Endothelial cell of umbilical vein (primary cell): ENCODE results near the gene CHRFAM7A. TPM values are rescaled to one million over a fixed set of nuclear protein-coding genes. Genes with fewer than 3 reads are reported as not detected.
"Not testable (repeated sequence)": the region's sequence is repeated elsewhere in the genome, so short reads cannot be mapped to it uniquely, and the experiment has no call there.

ENCODE experiments used
- BruUV-seq: library from RNA; stranded (reverse); fragments of 400-500 nt; replicated peaks from 2 replicates; lab custom pipeline; 2021; lab: Mats Ljungman, UMichigan
- CTCF ChIA-PET: fragments of 300-600, 350-600 bp; sonication (Branson Sonifier 250); formaldehyde crosslinking; loops from one replicate; lab custom pipeline; 2021; ENCODE audit warnings: antibody characterized with exemption, inconsistent platforms; lab: Charles Lee
- POLR2A ChIA-PET: fragments of 300-600, 350-600 bp; sonication (Branson Sonifier 250); formaldehyde crosslinking; loops from one replicate; lab custom pipeline; 2021; ENCODE audit warnings: antibody characterized with exemption, inconsistent platforms; lab: Charles Lee
- DNase-seq: peaks from one replicate; pipeline ENCODE4 v3.0.0-alpha.2; 2011; ENCODE audit warnings: low read depth, low spot score
- FAIRE-seq: peaks from 2 replicates; lab custom pipeline; 2011; peaks lifted over from hg19 to GRCh38; lab: Jason Lieb, UNC
- H2AFZ ChIP-seq: 2 replicates; pipeline ENCODE4 v1.6.0; 2012; ENCODE audit warnings: low read depth, low read length, control low read depth, inconsistent platforms
- H3K27ac ChIP-seq: 2 replicates; pipeline ENCODE4 v1.5.1; 2011; ENCODE audit warnings: low read depth, mild to moderate bottlenecking, control low read depth, low read length, moderate library complexity; ENCODE audit not compliant: insufficient read depth
- H3K27me3 ChIP-seq, 2 experiments: 2 replicates each; pipeline versions ENCODE4 v1.6.0 to v1.6.1; 2011; ENCODE audit warnings: low read length in 2 of 2, mixed read lengths in 1 of 2; ENCODE audit not compliant: control insufficient read depth in 2 of 2, insufficient read depth in 2 of 2
- H3K36me3 ChIP-seq, 2 experiments: 2 replicates in 1 of 2; 3 replicates in 1 of 2; pipeline ENCODE4 v1.5.1; 2011; ENCODE audit warnings: low read length in 2 of 2, mild to moderate bottlenecking in 1 of 2, moderate library complexity in 1 of 2; ENCODE audit not compliant: control insufficient read depth in 2 of 2, insufficient read depth in 2 of 2; ENCODE audit errors: extremely low read depth in 1 of 2
- H3K4me1 ChIP-seq: 3 replicates; pipeline ENCODE4 v1.5.1; 2011; ENCODE audit warnings: mild to moderate bottlenecking, low read length; ENCODE audit not compliant: control insufficient read depth, insufficient read depth; ENCODE audit errors: extremely low read depth
- H3K4me2 ChIP-seq: 2 replicates; pipeline ENCODE4 v1.6.1; 2011; ENCODE audit warnings: low read length, control low read depth, mixed read lengths; ENCODE audit not compliant: insufficient read depth
- H3K4me3 ChIP-seq, 3 experiments: fragments of 200-600 bp in 1 of 3; sonication (generic), shearing (Covaris generic) in 1 of 3; replicated peaks in 1 of 3; 2 replicates each; pipeline ENCODE4 v1.5.1; 2011 to 2016; ENCODE audit warnings: control low read depth in 3 of 3, low read length in 3 of 3, mild to moderate bottlenecking in 2 of 3, inconsistent platforms in 1 of 3, low read depth in 1 of 3, moderate library complexity in 1 of 3; ENCODE audit not compliant: insufficient read depth in 1 of 3
- H3K79me2 ChIP-seq: 2 replicates; pipeline ENCODE4 v1.6.0; 2012; ENCODE audit warnings: low read length, inconsistent platforms; ENCODE audit not compliant: control insufficient read depth, insufficient read depth
- H3K9ac ChIP-seq: replicated peaks from 2 replicates; pipeline ENCODE3; 2011; ENCODE audit warnings: low read length, control low read depth; ENCODE audit not compliant: insufficient read depth; ENCODE audit errors: extremely low read depth
- H3K9me1 ChIP-seq: replicated peaks from 3 replicates; pipeline ENCODE4 v1.6.0; 2011; ENCODE audit warnings: mild to moderate bottlenecking, low read length; ENCODE audit not compliant: control insufficient read depth, insufficient read depth; ENCODE audit errors: extremely low read depth
- H3K9me3 ChIP-seq: replicated peaks from 2 replicates; pipeline ENCODE4 v1.5.1; 2012; ENCODE audit warnings: low read length, inconsistent platforms; ENCODE audit not compliant: control insufficient read depth, insufficient read depth
- H4K20me1 ChIP-seq: replicated peaks from 2 replicates; pipeline ENCODE3; 2011; ENCODE audit warnings: mild to moderate bottlenecking, low read length; ENCODE audit not compliant: control insufficient read depth, insufficient read depth; ENCODE audit errors: extremely low read depth
- dilution Hi-C: fragments of 300-500 bp; cut with MboI; formaldehyde crosslinking; loops from one replicate; pipeline ENCODE4 v1.15.0; 2019; ENCODE audit warnings: low sequenced_read_pairs; ENCODE audit not compliant: extremely low pct_ligation_motif_present
- intact Hi-C: fragments of 100-400 bp; cut with micrococcal nuclease; formaldehyde crosslinking; loops from one replicate; pipeline ENCODE4 v1.10.0; 2022
- polyA plus RNA-seq, 4 experiments: library from polyadenylated mRNA; depleted of rRNA in 3 of 4; stranded (reverse) in 3 of 4; unstranded in 1 of 4; fragments of >200 nt; gene quantifications; 2 replicates each; pipeline versions ENCODE4 v1.2.1 to v1.2.3, GENCODE V29; 2011 to 2012; ENCODE audit warnings: missing spikeins in 1 of 4
- small RNA-seq: library from RNA; depleted of rRNA; stranded (forward); fragments of <200 nt; gene quantifications from one replicate; pipeline ENCODE3, GENCODE V24; 2012; ENCODE audit warnings: low replicate concordance, low read depth; ENCODE audit not compliant: insufficient read depth, insufficient read length
- total RNA-seq: library from RNA; stranded (reverse); gene quantifications from 2 replicates; pipeline ENCODE4 v1.2.3, GENCODE V29; 2021

Gene CHRFAM7A
- total and polyA plus RNA-seq, 2 donors (not counting 3 experiments of a cell fraction or from before 2014, with no cell fraction given): 1.2 to 9.1 TPM

DNA sequence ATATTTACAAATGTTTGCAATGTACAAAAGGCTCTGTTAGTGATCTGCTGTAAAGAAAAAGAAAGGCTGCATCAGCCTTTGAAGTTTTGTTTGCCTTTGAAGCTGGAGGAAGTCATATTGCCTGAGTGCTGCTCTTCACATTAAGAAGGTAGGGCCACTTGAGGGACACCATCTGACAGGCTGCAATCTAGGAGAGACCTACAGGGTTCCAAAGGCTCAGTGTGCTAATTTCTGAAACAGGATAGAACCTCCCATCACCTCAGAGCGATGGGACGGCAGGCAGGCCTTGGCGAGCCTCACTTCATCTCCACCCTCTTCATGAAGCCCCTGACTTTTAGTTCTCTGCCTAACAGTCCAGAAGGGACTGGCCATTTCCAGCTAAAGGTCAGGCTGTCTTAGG, 77.6 kb downstream of the CHRFAM7A start:
- POLR2A ChIA-PET, BruUV-seq: not testable (repeated sequence)

DNA sequence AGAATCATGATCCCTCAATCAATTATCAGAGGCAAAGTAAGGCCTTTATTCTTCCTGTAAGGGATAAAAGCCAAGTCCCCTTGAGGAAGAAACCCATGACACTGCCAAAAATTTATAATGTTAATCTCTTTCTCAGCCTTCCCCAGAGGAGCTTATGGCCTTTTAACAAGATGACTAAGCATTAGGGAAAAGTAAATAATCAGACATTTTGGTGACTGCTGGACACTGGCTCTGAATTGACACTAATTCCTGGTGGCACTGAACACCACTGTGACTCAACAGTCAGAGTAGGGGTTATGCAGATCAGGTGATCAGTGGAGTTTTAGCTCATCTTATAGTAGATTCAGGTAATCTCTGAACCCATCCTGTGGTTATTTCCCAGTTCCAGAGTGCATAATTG, 82.8 kb downstream of the CHRFAM7A start:
- BruUV-seq, dilution Hi-C loops, H3K9me3 ChIP-seq, H3K9ac ChIP-seq, H3K27ac ChIP-seq, POLR2A ChIA-PET, H2AFZ ChIP-seq, H3K4me2 ChIP-seq, FAIRE-seq, DNase-seq, CTCF ChIA-PET, H3K4me1 ChIP-seq, H3K27me3 ChIP-seq, intact Hi-C loops, H3K9me1 ChIP-seq, H3K36me3 ChIP-seq, H3K79me2 ChIP-seq, H4K20me1 ChIP-seq, H3K4me3 ChIP-seq: not testable (repeated sequence)

More for the DNA sequence above, 77.6 kb downstream of the CHRFAM7A start:
- H3K4me2 ChIP-seq, H3K79me2 ChIP-seq, H4K20me1 ChIP-seq, H3K9me3 ChIP-seq, intact Hi-C loops, H3K36me3 ChIP-seq, H3K9me1 ChIP-seq, H2AFZ ChIP-seq, H3K27ac ChIP-seq, H3K27me3 ChIP-seq, H3K4me3 ChIP-seq, CTCF ChIA-PET, DNase-seq, H3K4me1 ChIP-seq, dilution Hi-C loops, H3K9ac ChIP-seq: not testable (repeated sequence)
- FAIRE-seq: peak; percentile 59

Small RNAs within 50 kb of the gene (small RNA-seq; reads per million reads assigned to genes)
- not detected for gene AC019322.2
- gene RF00019: not detected
- gene RF00096: not detected
- gene RN7SL196P: not detected

Other genes with a start within 250 kb of the CHRFAM7A start
- 2.0 and 2.2 TPM in 2 replicates for gene GOLGA8R, start 20.7 kb upstream of the CHRFAM7A start, total RNA-seq
- gene GOLGA8R, start 20.7 kb upstream of the CHRFAM7A start, polyA plus RNA-seq: 0.14 and 0.35 TPM in 2 replicates
- gene GOLGA8Q, start 158.5 kb upstream of the CHRFAM7A start, total RNA-seq: 1.1 and 1.4 TPM in 2 replicates
- 0.06 and 0.46 TPM in 2 replicates for gene GOLGA8Q, start 158.5 kb upstream of the CHRFAM7A start, polyA plus RNA-seq
- 2.3 and 3.3 TPM in 2 replicates for gene GOLGA8H, start 210.5 kb upstream of the CHRFAM7A start, total RNA-seq
- 0.29 and 0.39 TPM in 2 replicates for gene GOLGA8H, start 210.5 kb upstream of the CHRFAM7A start, polyA plus RNA-seq